Measurements from ENCODE around the gene OMA1.
"Not testable (repeated sequence)": the region's sequence is repeated elsewhere in the genome, so short reads cannot be mapped to it uniquely, and the experiment has no call there.

OMA1 gene

DNA sequence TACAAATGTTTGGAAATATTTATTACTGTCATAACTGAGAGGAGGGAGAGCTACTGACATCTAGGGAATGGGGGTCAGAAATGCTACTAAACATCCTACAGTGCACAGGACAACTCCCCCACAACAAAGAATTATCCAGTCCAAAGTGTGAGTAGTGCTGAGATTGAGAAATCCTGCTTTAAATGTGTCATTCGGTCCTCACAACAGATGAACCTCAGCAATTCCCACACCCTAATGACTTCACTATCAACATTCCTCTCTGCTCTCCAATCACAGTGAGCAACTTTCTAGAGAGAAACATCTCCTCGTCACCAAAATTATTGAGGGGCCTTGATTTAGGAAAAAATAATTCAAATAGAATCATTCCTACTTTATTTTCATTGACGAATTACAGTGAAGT is 18.0 kb downstream of the OMA1 start:
- DNase-seq (ENCODE audit: low read depth), result peak; percentile 67

DNA sequence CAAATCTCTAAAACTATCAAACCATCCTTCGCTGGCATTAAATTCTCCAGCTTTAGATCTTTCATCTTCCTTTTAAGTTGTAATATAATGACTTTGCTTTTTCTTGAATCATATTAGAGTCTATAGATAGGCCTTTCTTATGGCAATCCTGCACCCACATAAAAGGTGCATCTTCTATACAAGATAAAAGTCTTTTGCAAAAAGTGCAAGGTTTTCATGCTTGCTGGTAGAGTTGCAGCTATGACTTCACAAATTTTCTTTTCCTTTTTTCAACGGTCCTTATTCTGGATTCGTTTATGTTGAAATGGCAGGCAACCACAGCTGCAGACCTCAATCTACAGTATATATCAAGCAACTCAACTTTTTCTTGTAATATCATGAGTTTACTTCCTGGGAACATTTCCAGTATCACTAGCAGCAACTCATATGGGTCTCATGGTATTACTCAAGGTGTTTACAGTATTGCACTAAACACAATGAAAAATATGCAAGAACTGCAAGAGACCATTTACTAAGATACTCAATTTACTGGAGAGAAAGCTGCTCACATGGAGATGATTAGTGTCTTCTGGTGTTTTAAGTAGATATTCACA is 22.1 kb downstream of the OMA1 start:
- DNase-seq (ENCODE audit: low read depth), result no peak

DNA sequence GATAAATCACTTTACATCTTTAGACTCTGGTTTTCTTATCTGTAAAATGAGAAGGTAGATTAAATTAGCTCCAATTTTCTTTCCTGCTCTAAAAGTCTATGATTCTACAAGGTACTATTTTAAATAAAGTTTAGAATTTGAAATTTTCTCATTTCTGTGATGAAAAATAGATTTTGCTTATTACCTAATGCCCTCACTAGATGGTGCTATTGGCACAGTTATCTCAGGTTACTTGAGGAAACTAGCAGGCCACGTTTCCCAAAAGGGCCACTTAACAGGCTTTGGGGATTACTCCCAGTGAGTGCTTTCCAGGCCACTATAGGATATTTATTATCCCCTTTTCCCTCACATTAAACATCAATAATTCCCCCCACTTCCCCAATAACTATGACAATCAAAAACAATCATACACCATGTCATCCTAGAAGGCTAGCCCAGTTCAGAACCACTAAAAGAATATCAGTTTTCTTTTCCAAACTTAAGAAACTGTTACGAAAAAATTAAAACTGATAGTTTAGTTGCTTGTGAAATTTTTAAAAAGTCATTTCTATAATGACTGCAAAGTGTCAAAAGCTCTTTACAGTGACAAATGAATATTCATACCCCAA is 30.6 kb downstream of the OMA1 start:
- peak; percentile 49 for DNase-seq (ENCODE audit: low read depth)

DNA sequence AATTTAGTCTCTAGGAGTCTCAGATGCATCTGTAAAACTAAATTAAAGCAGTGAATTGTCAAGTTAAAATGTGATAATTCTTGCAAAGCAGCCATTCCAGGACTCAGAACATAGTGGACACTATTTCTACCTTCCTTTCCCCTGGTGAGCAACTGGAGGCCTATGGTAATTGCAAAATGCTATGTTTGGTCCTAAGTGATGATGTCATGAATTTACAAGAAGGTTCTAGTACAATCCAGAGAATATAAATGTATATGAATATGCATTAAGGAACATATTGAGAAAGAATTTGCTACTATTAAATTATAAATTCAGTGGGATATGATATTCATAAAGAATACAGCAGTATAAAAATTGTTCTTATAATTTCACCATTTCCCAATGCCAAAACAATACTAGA is 32.6 kb downstream of the OMA1 start:
- no peak for DNase-seq (ENCODE audit: low read depth)

DNA sequence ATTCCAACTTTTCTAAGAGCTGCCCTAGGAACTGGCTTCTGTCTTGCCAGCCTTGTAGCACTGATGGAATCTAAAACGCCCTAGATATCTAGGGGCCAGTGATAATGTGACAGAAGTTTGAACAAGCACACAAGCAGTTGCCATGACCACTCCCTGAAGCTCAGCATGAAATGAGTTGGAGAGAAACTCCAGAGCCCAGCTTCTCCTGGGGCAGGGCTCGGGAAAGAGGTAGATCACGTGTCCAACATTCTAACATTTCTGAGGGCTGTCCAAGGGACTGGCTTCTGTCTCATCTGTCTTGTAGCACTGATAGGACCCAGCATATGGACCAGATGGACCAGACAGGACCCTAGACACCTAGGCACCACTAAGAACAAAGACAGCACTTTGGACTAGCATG is 37.9 kb downstream of the OMA1 start:
- DNase-seq (ENCODE audit: low read depth), result no peak

DNA sequence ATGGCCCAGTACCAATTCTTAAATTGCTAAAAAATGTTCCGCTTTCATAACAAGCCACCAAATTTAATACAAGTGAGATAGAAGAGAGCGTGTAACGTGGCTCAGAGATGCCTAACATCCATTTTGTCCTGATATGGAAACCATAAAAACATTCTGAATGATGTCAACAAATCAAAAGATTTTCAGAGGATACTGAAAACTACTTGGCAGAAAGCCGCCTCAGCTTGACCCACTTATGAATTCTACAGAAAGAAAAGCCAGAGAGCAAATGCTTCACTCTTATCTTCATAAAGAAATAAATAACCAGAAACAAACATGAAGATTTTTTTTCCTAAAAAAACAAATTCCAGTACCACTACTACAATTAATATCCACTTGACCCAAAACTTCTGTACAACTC is 41.2 kb downstream of the OMA1 start:
- no peak for DNase-seq (ENCODE audit: low read depth)

DNA sequence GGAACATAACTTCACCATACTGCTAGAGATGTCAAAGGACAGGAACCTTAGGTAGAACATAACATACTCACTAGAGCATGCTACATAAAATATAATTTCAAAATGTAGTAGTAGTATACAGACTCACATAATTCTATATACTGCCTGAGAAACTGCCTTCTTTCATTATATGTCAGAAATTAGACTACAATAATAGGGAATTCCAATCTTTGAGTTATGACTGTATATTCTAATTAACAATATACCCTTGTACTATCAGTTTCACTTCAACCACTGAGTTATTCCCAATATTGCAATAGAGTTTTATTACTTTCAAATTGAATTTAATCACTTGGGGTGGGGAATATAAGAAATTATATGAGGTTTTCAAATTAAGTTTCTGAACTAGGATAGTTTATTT is 44.0 kb downstream of the OMA1 start:
- DNase-seq (ENCODE audit: low read depth), result no peak

DNA sequence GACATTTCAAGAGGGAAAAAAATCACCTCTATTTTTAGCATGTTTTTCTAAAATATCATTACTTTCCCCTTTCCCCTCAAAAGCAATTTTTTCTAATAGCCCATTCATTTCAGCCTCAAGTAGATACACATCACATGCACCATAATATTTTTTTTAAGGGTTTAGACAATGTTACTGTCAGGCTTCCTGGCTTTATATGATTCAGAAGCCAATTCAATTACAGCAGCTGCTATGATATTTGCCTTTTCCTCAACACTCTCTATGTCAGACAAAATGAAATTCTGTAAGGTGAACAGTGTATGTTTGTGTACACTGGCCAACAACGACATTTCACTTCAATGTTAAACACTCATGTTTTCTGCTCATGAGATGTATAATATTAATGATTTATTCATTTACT is 46.5 kb downstream of the OMA1 start:
- no peak for DNase-seq (ENCODE audit: low read depth)

DNA sequence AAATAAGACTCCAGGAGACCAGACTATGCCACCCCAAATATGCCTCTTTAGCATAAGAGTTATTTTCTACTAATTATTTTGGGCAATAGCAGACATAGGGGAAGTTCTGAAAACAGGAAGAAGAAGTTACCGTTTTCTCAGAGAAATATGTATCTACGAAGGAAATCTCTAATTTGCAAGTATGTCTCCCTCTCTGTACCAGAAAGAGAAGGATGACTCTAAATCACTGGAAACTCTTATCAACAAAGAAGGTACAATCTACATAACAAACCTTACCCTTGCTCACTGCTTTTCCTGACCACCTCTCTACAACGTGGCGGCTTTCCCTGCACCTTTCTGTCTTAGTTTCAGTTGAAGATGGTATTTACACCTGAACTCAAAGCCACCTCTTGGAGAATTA is 49.0 kb downstream of the OMA1 start:
- DNase-seq (ENCODE audit: low read depth), result no peak

DNA sequence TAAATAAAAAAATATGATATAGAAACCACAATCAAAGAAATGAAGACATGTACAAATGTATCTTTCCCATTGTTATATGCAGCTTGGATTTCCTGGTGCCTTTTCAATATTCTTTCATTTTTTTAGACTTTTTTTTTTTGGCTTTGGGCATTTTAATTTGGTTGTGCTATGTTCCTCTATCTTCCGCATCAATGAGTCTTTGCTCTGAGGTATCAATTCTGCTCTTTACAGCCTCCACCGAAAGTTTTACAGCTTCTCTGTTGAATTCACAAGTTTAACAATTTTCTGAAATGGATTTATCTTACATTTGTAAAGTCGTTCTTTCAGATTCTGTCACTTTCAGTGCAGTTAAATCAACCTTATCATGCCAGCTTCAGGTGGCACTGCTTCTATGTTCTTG is 50.5 kb downstream of the OMA1 start:
- no peak for DNase-seq (ENCODE audit: low read depth)

DNA sequence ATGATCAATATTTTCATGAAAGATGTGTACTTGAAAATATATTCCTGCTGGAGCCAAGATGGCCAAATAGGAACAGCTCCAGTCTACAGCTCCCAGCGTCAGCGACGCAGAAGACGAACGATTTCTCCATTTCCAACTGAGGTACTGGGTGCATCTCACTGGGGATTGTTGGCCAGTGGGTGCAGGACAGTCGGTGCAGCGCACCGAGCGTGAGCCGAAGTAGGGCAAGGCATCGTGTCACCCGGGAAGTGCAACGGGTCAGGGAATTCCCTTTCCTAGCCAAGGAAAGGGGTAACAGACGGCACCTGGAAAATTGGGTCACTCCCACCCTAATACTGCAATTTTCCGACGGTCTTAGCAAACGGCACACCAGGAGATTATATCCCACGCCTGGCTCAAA is 57.6 kb downstream of the OMA1 start:
- DNase-seq (ENCODE audit: low read depth), result not testable (repeated sequence)

DNA sequence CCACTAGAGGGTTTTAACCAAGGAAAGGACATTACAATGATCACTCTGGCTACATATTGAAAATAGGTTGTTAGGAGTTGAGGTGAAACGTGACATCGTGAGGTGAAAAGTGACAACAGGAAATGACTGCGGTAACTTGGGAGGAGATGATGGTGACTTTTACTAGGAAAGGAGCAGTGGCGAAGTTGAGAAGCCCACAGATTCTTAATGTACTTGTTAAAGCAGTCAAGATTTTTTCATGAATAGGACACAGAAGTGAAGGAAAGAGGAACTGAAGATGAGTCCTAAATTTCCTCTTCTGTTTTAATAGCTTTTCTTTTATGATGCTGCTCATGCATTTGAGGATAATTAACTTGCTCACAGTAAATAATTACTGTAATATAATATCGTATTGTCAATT is 59.5 kb downstream of the OMA1 start:
- no peak for DNase-seq (ENCODE audit: low read depth)

DNA sequence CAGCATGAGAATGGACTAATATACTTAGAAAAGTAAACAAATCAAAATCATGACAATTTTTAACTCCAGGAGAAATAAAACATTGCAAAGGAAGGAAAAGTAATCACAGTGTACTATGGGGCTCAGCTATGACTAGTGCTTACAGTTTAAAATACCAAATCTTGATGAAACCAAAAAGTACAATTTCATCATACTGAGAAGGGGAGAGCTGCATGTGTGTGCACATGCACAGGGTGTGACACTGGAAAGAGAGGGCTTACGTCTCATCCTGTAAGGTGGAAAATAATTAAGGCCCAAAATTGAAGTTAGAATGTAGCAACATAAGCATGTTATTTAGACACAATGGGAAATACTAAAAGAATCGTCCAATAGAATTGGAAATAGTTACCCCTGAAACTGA is 64.6 kb downstream of the OMA1 start:
- no peak for DNase-seq (ENCODE audit: low read depth)

DNA sequence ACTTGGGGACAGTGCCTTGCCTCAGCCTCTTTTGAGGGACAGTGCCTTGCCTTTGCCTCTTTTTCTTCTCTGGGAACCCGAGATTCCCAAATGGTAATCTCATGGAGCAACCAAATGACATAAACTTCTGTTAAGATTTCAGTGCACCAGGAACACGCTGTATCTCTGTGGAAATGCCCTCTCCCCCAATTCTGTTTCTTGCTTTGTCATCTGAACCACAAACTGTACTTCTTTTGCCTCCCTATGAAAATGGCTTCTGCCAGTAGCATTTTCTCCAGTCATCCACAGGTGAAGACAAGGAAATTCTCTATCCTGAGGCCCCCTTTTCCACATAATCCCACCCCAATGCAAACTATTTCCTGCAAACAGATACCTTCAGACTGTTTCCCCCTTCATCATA is 66.3 kb downstream of the OMA1 start:
- no peak for DNase-seq (ENCODE audit: low read depth)

DNA sequence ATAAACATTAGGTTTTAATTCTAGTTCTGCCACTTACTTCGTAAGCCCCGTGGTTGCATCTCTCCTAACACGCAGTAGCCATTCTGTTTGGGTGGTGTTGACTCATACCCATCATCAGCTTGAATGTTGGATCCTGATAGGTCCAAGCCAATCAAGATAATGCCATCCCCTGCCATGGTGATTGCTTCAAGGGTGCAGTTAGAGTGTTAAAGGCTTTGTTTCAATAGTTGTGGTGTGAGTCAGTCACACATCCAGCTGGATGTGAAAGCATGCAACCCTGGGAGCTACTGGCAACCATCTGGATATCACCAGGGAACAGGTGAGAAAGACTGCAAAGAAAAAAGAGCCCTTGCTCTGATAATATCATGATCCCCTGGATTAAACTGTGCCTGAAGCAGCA is 69.1 kb downstream of the OMA1 start:
- DNase-seq (ENCODE audit: low read depth), result no peak

DNA sequence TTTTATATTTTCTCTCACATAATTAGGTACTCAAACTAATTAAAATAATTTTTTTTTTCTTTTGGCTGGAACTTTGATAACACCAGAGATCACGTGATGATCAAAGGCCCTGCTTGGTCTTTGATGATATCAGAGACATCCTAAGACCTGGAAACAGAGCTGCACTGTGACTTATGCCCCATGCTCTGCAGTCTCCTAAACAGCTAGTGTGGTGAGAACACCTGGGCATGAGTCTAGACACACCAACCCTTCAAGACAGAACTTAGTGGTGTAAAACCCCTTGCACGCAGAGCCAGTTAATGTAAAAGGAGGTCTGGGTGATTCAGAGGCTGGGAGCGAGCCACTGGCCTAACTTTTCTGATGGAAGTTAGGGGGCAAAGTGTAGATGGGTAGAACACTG is 70.3 kb downstream of the OMA1 start:
- DNase-seq (ENCODE audit: low read depth), result no peak

DNA sequence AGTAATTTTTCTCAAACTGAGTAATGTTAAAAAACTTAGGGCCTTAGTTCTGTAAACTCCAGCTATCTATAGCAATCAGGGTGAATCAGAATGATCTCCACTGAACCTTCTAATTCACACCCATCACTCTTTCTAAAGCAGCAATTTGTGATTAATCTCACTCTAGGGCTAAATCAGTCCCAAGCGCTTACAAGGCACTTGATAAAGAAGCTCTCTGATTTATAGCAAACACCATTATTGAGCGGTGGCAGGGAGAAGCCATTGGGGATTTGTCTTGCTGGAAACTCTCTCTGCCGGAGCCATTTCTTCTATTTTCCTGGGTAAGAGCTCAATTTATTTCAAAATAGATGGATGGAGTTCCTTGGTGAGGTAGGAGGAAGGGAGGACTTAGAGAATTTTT is 77.0 kb downstream of the OMA1 start:
- DNase-seq (ENCODE audit: low read depth), result no peak

DNA sequence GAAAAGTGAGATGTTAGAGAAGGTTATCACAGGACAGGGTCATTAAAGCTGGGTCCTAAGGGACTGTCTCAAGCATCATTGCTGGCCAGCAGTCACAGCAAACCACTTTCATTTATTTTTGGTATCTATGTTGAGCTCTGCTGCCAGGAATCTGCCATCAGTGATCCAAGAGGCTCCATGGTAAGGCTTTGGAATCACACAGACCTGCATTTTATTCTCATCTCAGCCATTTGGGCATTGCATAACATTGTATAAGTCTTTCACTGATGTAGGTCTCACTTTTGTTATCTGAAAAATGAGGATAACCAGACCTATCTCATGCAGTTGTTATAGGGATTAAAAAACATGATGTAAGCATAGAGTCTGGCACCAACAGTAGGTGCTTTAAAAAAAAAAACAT is 77.5 kb downstream of the OMA1 start:
- DNase-seq (ENCODE audit: low read depth), result no peak

DNA sequence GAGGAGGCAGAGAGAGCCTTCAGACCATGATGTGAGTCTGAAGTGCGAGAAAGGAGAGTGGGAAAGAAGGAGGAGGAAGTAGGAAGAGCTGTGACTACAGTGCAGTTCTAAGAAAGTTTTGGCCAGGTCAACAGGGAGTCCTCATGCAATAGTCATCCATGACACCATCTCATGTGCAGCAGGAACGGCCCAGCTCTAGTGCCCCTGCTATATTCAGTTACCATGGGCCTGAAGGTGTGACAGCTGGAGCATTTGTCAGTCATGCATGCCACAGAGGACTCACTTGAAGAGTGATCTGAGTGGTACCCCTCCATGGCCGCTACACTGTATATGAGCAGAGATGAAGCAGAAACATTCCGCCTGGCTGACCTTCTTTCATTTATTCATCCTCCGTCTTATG is 77.9 kb downstream of the OMA1 start:
- no peak for DNase-seq (ENCODE audit: low read depth)

DNA sequence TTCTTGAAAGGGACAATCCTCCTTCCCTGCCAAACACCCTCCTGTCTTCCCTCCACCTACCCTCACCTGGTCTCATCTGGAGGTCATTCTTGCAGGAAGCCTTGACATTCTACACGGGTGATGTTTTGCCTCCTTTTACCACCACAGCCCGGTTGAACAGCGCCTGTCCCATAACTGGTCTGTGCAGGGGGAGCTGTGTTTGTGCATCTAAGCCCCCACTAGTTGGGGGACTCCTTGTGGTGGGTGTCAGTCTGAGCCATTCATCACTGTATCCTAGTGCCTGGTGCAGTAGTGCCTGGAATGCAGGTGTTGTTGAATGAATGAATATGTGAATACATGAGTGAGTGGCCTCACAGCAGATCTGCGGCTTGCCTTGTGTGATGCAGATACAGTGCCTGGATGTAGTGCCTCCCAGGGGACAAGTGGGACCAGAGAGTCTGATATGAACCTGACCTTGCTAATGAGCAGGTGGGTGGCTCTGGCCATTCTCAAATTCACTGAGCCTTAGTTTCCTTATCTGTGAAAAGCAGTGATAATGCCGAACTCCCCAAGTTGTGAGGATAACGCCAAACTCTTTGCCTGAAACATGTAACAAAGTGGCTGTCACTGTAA is 79.8 kb downstream of the OMA1 start:
- DNase-seq (ENCODE audit: low read depth), result no peak

DNA sequence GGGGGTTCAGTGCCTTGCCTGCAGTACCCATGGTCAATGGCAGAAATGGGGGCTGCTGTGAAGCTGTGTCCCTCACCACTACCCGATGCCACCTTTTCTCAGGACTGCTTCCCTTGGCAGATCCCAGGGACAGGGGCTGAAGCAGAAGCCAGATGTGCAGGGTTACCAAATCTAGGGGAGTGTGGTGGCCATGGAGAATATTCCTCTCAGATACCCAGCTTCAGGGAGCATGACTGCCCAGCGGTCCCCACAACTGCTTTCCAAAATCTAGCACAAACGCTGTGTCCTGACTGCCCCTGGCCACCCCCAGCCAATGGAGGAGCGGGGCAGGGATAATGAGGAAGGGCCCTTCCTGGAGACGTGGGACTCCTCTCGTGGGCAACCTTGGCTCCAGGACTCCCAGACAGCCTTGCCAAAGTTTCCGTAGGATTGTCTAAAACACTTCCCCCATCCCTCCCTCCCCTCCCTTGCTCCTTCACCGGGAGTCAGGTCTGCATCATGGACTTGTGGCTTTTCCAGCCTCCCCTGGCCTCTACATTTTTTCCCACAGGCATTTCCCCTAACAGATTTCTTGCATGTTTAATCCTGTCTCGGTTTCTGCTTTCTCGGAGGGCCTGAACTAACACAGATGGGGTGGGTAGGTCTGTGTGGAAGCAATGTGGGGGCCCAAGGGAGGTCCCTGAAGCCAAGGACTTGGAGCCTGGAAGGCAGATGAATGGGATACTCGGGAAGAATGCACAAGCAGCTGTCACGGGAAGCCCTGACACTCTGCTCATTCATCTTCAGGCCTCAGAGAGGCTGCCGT is 80.5 kb downstream of the OMA1 start:
- no peak for DNase-seq (ENCODE audit: low read depth)

DNA sequence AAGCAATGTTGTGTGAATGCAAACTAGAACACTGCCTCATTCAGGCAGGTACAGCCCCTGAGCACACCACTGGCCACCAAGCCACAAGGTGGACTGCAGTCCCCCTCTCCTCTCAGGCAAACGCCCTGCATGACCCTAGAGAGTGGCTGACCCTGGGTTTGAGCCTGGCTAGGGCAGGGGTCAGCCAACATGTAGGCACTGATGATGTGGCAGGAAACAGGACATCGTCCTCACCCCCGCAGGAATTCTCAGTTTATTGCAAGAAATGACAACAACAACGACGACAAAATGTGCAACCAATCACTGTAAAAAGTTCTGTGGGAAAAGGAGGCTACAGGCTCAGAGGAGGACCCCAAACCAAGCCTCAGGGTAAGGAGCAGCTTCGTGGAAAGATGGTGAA is 81.3 kb downstream of the OMA1 start:
- DNase-seq (ENCODE audit: low read depth), result no peak

DNA sequence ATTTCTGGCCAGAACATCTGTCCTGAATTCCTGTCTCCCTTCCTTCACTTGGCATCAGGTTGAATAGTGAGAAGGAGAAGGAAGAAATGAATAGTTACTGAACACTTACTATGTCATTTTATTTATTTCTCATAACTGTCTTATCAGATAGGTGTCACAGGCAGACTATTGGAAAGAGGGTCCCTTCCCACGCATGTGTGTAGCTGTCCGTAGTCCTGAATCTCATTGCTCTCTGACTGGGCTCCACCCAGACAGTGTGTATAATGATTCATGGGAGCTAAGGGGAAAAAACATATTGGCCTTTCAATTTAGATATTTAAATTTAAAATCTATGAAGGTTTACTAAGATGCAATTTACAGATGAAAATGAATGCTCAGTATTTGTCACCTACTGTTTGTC is 86.1 kb downstream of the OMA1 start:
- no peak for DNase-seq (ENCODE audit: low read depth)
